ENCODE data around the gene S1PR2. TPM values are rescaled to one million over a fixed set of nuclear protein-coding genes. Genes with fewer than 3 reads are reported as not detected.

S1PR2 gene
- total RNA-seq, 1 donor from 2014 or later = 5.3 TPM

- DNase-seq = no peak
- intact Hi-C loops (cut with micrococcal nuclease) = no loop called here
- no peak for ATAC-seq
Observed at GRCh38 chr19:10228393-10228792, 2.7 kb downstream of the S1PR2 start.

GRCh38 chr19:10227026-10227971 lies 3.8 kb downstream of the S1PR2 start:
- DNase-seq (peak; percentile 73), ATAC-seq (peak; percentile 35)
- intact Hi-C loops (cut with micrococcal nuclease) = no loop called here

- DNase-seq (peak; percentile 86), ATAC-seq (peak; percentile 78)
- intact Hi-C loops (cut with micrococcal nuclease) = no loop called here
Observed at GRCh38 chr19:10226376-10227025, 4.6 kb downstream of the S1PR2 start.

- intact Hi-C loops (cut with micrococcal nuclease) = no loop called here
- ATAC-seq (peak; percentile 5), DNase-seq (peak; percentile 49)
Observed at GRCh38 chr19:10226021-10226375, 5.1 kb downstream of the S1PR2 start.

GRCh38 chr19:10224337-10224736 lies 6.8 kb downstream of the S1PR2 start:
- DNase-seq = no peak
- intact Hi-C loops (cut with micrococcal nuclease) = no loop called here
- no peak for ATAC-seq

- ATAC-seq = no peak
- no peak for DNase-seq
- intact Hi-C loops (cut with micrococcal nuclease) = no loop called here
Observed at GRCh38 chr19:10223488-10224213, 7.5 kb downstream of the S1PR2 start.

GRCh38 chr19:10222201-10222890 lies 8.8 kb downstream of the S1PR2 start:
- DNase-seq (no peak), ATAC-seq (no peak)

GRCh38 chr19:10220695-10221094 lies 10.4 kb downstream of the S1PR2 start:
- ATAC-seq (no peak), DNase-seq (no peak)
- intact Hi-C loops (cut with micrococcal nuclease) = no loop called here

More at GRCh38 chr19:10222201-10222890, 8.8 kb downstream of the S1PR2 start:
- intact Hi-C loops (cut with micrococcal nuclease) = no loop called here

GRCh38 chr19:10219678-10220077 lies 11.5 kb downstream of the S1PR2 start:
- no peak for ATAC-seq
- intact Hi-C loops (cut with micrococcal nuclease) = no loop called here
- DNase-seq = no peak

GRCh38 chr19:10217085-10217484 lies 14.0 kb downstream of the S1PR2 start:
- DNase-seq (no peak), ATAC-seq (no peak)
- intact Hi-C loops (cut with micrococcal nuclease) = no loop called here

- DNase-seq = no peak
- intact Hi-C loops (cut with micrococcal nuclease) = no loop called here
- ATAC-seq = no peak
Observed at GRCh38 chr19:10214784-10215183, 16.3 kb downstream of the S1PR2 start.

GRCh38 chr19:10211691-10212090 lies 19.4 kb downstream of the S1PR2 start:
- ATAC-seq = no peak
- DNase-seq = no peak
- intact Hi-C loops (cut with micrococcal nuclease) = no loop called here

- no peak for ATAC-seq
- intact Hi-C loops (cut with micrococcal nuclease) = no loop called here
- DNase-seq = no peak
Observed at GRCh38 chr19:10211061-10211460, 20.1 kb downstream of the S1PR2 start.

GRCh38 chr19:10209315-10209714 lies 21.8 kb downstream of the S1PR2 start:
- no peak for ATAC-seq
- DNase-seq = no peak
- intact Hi-C loops (cut with micrococcal nuclease) = no loop called here

GRCh38 chr19:10207026-10207425 lies 24.1 kb downstream of the S1PR2 start:
- no peak for DNase-seq
- ATAC-seq = no peak
- intact Hi-C loops (cut with micrococcal nuclease) = no loop called here

- ATAC-seq (no peak), DNase-seq (no peak)
- intact Hi-C loops (cut with micrococcal nuclease) = no loop called here
Observed at GRCh38 chr19:10206226-10206885, 24.8 kb downstream of the S1PR2 start.

GRCh38 chr19:10205636-10206035 lies 25.5 kb downstream of the S1PR2 start:
- intact Hi-C loops (cut with micrococcal nuclease) = no loop called here
- no peak for ATAC-seq
- DNase-seq = no peak

GRCh38 chr19:10203686-10204085 lies 27.4 kb downstream of the S1PR2 start:
- intact Hi-C loops (cut with micrococcal nuclease) = no loop called here

GRCh38 chr19:10201176-10201575 lies 30.0 kb downstream of the S1PR2 start:
- no peak for ATAC-seq
- no peak for DNase-seq
- intact Hi-C loops (cut with micrococcal nuclease) = no loop called here

More at GRCh38 chr19:10203686-10204085, 27.4 kb downstream of the S1PR2 start:
- DNase-seq (no peak), ATAC-seq (no peak)

Measured in left ventricle myocardium superior (tissue), 1 donor.